ENCODE data around the gene ITPR2. TPM values are rescaled to one million over a fixed set of nuclear protein-coding genes. Genes with fewer than 3 reads are reported as not detected.

The ITPR2 gene
- total and polyA plus RNA-seq, 2 of the 8 experiments (the other 6 are each of a cell fraction or from before 2014, with no cell fraction given): 4.1 to 48.3 TPM

GRCh38 chr12:26845984-26846383, 13.0 kb upstream of the ITPR2 start:
- H4K20me1 ChIP-seq (replicated peaks in 1 of 2; ENCODE audit: control insufficient read depth in 1 of 2, insufficient read depth in 2 of 2, low read length in 2 of 2): no peaks in the 10 kb centered on the region
- no peak overlapping the region for H2BK15ac ChIP-seq (ENCODE audit: low read length)
- H4K5ac ChIP-seq (ENCODE audit: insufficient read length, low read depth, low read length): no peak overlapping the region
- H3K23me2 ChIP-seq (ENCODE audit: low read depth, low read length): no peaks in the 10 kb centered on the region
- no peak overlapping the region for H3K4ac ChIP-seq (replicated peaks; ENCODE audit: insufficient read length, low read depth, low read length)
- no peak overlapping the region for H2BK20ac ChIP-seq (ENCODE audit: low read length)
- no peak overlapping the region for H4K91ac ChIP-seq (replicated peaks; ENCODE audit: insufficient read length, low read length)
- FAIRE-seq (no peak), DNase-seq (ENCODE audit: low read depth in 1 of 2, low spot score in 2 of 2) (no peak)
- no peak overlapping the region for H3K23ac ChIP-seq (ENCODE audit: insufficient read length)
- H2BK5ac ChIP-seq (ENCODE audit: low read depth, low read length): no peak overlapping the region
- H3K18ac ChIP-seq (ENCODE audit: extremely low read depth, low read length): no peak overlapping the region
- H3K4me3 ChIP-seq (ENCODE audit: extremely low read depth in 1 of 4, insufficient read depth in 2 of 4, low read depth in 3 of 4, low read length in 4 of 4): no peak overlapping the region
- no peak overlapping the region for H3K9ac ChIP-seq (replicated peaks in 1 of 4; ENCODE audit: extremely low read depth in 1 of 4, low read depth in 3 of 4, low read length in 3 of 4)
- ChIA-PET POLR2A (ENCODE audit: partially characterized antibody) (interaction anchor here (0.7 to 0.8 kb wide), 2 partner anchors 11 to 14 kb away, joined by 3 read pairs; no protein-coding TSS in a partner anchor), CTCF (ENCODE audit: partially characterized antibody) (interaction anchor here (0.7 to 2.3 kb wide), 11 partner anchors 13 to 127 kb away, joined by 3 to 27 read pairs (median 3); partner anchors contain the start of gene ITPR2)
- no peaks in the 10 kb centered on the region for H3K27me3 ChIP-seq (replicated peaks in 1 of 4; ENCODE audit: control insufficient read depth in 3 of 4, extremely low read depth in 1 of 4, insufficient read depth in 3 of 4, low read length in 3 of 4)
- no peak for TF ChIP-seq NANOG (IDR thresholded peaks at IDR 0.05; ENCODE audit: insufficient read depth, low read depth, low read length, poor library complexity, severe bottlenecking)
- no peak overlapping the region for H3K14ac ChIP-seq (ENCODE audit: insufficient read length)
- no peak overlapping the region for H3K56ac ChIP-seq (replicated peaks; ENCODE audit: insufficient read length, low read depth, low read length)
- H3K79me2 ChIP-seq (ENCODE audit: control insufficient read depth in 1 of 2, insufficient read depth in 2 of 2, low read length in 2 of 2): no peaks in the 10 kb centered on the region
- H2BK120ac ChIP-seq (replicated peaks; ENCODE audit: low read depth, low read length): no peak overlapping the region
- H3K79me1 ChIP-seq (ENCODE audit: low read depth, low read length): no peaks in the 10 kb centered on the region
- no peaks in the 10 kb centered on the region for H3K9me3 ChIP-seq (ENCODE audit: insufficient read depth in 2 of 2, low read depth in 1 of 2, low read length in 1 of 2)
- WGBS, 2 experiments (ENCODE audit: extremely low coverage in 1 of 2, insufficient coverage in 1 of 2, insufficient read length in 1 of 2, insufficient replicate concordance in 2 of 2, low coverage in 1 of 2, low lambda C conversion rate in 2 of 2, missing lambda C conversion rate in 1 of 2): 83% methylated on average over 4 of the region's 4 CpGs; no CpG with 5 or more reads in 1 of the 2 experiments
- H4K8ac ChIP-seq (ENCODE audit: extremely low read depth, insufficient read depth, low read length): no peak overlapping the region
- H3K36me3 ChIP-seq (ENCODE audit: control insufficient read depth in 2 of 4, insufficient read depth in 4 of 4, low read length in 3 of 4): no peaks in the 10 kb centered on the region
- H3K4me2 ChIP-seq (ENCODE audit: insufficient read depth in 1 of 2, low read depth in 2 of 2, low read length in 2 of 2): no peak overlapping the region
- H2BK12ac ChIP-seq (ENCODE audit: low read depth, low read length): no peak overlapping the region
- no peak overlapping the region for H2AFZ ChIP-seq (ENCODE audit: low read length)
- H3K4me1 ChIP-seq (replicated peaks in 1 of 4; ENCODE audit: control insufficient read depth in 3 of 4, insufficient read depth in 4 of 4, low read length in 3 of 4): no peaks in the 10 kb centered on the region
- no peak overlapping the region for H2AK5ac ChIP-seq (ENCODE audit: low read depth, low read length)
- no peak overlapping the region for H3K27ac ChIP-seq (ENCODE audit: low read depth, low read length)
